CD14-positive monocyte (primary cell): Measurements from ENCODE around the gene LKAAEAR1. TPM values are rescaled to one million over a fixed set of nuclear protein-coding genes. Genes with fewer than 3 reads are reported as not detected.

ENCODE experiments used
- DNase-seq, 3 donors: peaks; one replicate each; pipeline ENCODE4 v3.0.0-alpha.2; 2011 to 2022
- H2AFZ ChIP-seq: 2 replicates; pipeline ENCODE4 v1.6.0; 2012; ENCODE audit warnings: mild to moderate bottlenecking, low read depth, low read length, inconsistent platforms; ENCODE audit not compliant: insufficient read depth, poor library complexity, severe bottlenecking
- H3K27ac ChIP-seq, 2 donors: 1 replicate in 1 of 2; 2 replicates in 1 of 2; pipeline ENCODE4 v1.5.1; 2012 to 2013; ENCODE audit warnings: low read length in 2 of 2, control low read depth in 1 of 2, inconsistent platforms in 1 of 2, low read depth in 1 of 2, mild to moderate bottlenecking in 1 of 2
- H3K27me3 ChIP-seq, 2 donors: one replicate each; pipeline versions ENCODE4 v1.6.0 to v1.6.1; 2011 to 2013; ENCODE audit warnings: low read length in 2 of 2; ENCODE audit not compliant: control insufficient read depth in 2 of 2, insufficient read depth in 2 of 2
- H3K36me3 ChIP-seq, 2 donors: replicated peaks in 1 of 2; 1 replicate in 1 of 2; 2 replicates in 1 of 2; pipeline versions ENCODE4 v1.5.1 to v1.6.1; 2012 to 2013; ENCODE audit warnings: low read length in 2 of 2, control low read depth in 1 of 2, inconsistent platforms in 1 of 2, mild to moderate bottlenecking in 1 of 2; ENCODE audit not compliant: insufficient read depth in 2 of 2, control insufficient read depth in 1 of 2
- H3K4me1 ChIP-seq, 2 donors: 1 replicate in 1 of 2; 2 replicates in 1 of 2; pipeline versions ENCODE4 v1.5.1 to v1.6.1; 2012 to 2013; ENCODE audit warnings: low read length in 2 of 2, control low read depth in 1 of 2, inconsistent platforms in 1 of 2, mild to moderate bottlenecking in 1 of 2, moderate library complexity in 1 of 2; ENCODE audit not compliant: insufficient read depth in 2 of 2, control insufficient read depth in 1 of 2
- H3K4me2 ChIP-seq: replicated peaks from 2 replicates; pipeline ENCODE3; 2012; ENCODE audit warnings: low read length, moderate library complexity, mild to moderate bottlenecking; ENCODE audit not compliant: poor library complexity, severe bottlenecking; ENCODE audit errors: extremely low read depth
- H3K4me3 ChIP-seq, 3 experiments: fragments of 200-600 bp in 1 of 3; sonication (generic) in 1 of 3; replicated peaks in 1 of 3; 1 replicate in 2 of 3; 2 replicates in 1 of 3; pipeline ENCODE4 v1.5.1; 2011 to 2013; ENCODE audit warnings: low read length in 3 of 3, mild to moderate bottlenecking in 3 of 3, control low read depth in 2 of 3, low read depth in 2 of 3, inconsistent platforms in 1 of 3, moderate library complexity in 1 of 3
- H3K79me2 ChIP-seq: 2 replicates; pipeline ENCODE4 v1.6.0; 2012; ENCODE audit warnings: mild to moderate bottlenecking, control low read depth, inconsistent platforms, low read length, moderate library complexity; ENCODE audit not compliant: insufficient read depth
- H3K9ac ChIP-seq: 2 replicates; pipeline ENCODE4 v1.6.0; 2017; ENCODE audit warnings: low read length, mild to moderate bottlenecking; ENCODE audit not compliant: insufficient read depth, poor library complexity, severe bottlenecking
- H3K9me3 ChIP-seq, 2 donors: replicated peaks in 1 of 2; 1 replicate in 1 of 2; 2 replicates in 1 of 2; pipeline versions ENCODE4 v1.5.1 to v1.6.1; 2012 to 2013; ENCODE audit warnings: low read length in 2 of 2, control low read depth in 1 of 2; ENCODE audit not compliant: control insufficient read depth in 1 of 2, insufficient read depth in 1 of 2
- H4K20me1 ChIP-seq: 2 replicates; pipeline ENCODE4 v1.6.0; 2012; ENCODE audit warnings: mild to moderate bottlenecking, low read length, control low read depth, moderate library complexity; ENCODE audit not compliant: insufficient read depth
- H3K27ac Mint-ChIP-seq, 7 donors: one replicate each; pipeline ENCODE4 v1.8.0; 2020; ENCODE audit warnings: mild to moderate bottlenecking in 7 of 7, mixed read lengths in 7 of 7, moderate library complexity in 6 of 7, inconsistent platforms in 2 of 7
- H3K27me3 Mint-ChIP-seq, 3 donors: one replicate each; pipeline ENCODE4 v1.8.0; 2021 to 2022; ENCODE audit warnings: low read depth in 3 of 3, mild to moderate bottlenecking in 3 of 3, mixed read lengths in 3 of 3, moderate library complexity in 3 of 3, inconsistent platforms in 1 of 3
- H3K36me3 Mint-ChIP-seq, 2 donors: one replicate each; pipeline ENCODE4 v1.8.0; 2020; ENCODE audit warnings: mixed read lengths in 2 of 2, inconsistent platforms in 1 of 2, mild to moderate bottlenecking in 1 of 2
- H3K4me1 Mint-ChIP-seq: one replicate; pipeline ENCODE4 v1.8.0; 2020; ENCODE audit warnings: mild to moderate bottlenecking, mixed read lengths
- H3K4me3 Mint-ChIP-seq, 2 donors: one replicate each; pipeline ENCODE4 v1.8.0; 2020; ENCODE audit warnings: mild to moderate bottlenecking in 2 of 2, mixed read lengths in 2 of 2, moderate library complexity in 1 of 2
- H3K9me3 Mint-ChIP-seq, 7 donors: one replicate each; pipeline ENCODE4 v1.8.0; 2020 to 2022; ENCODE audit warnings: mixed read lengths in 7 of 7, mild to moderate bottlenecking in 6 of 7, moderate library complexity in 6 of 7, inconsistent platforms in 2 of 7
- CTCF ChIP-seq: fragments of 200-600 bp; IDR thresholded peaks from one replicate; pipeline ENCODE4 v1.8.0; 2022; ENCODE audit warnings: antibody characterized with exemption, mild to moderate bottlenecking
- WGBS: methylation state at CpG from one replicate; pipeline ENCODE4 v1.1.5; 2013; ENCODE audit warnings: missing lambda C conversion rate; ENCODE audit not compliant: insufficient coverage; 5-methylcytosine and 5-hydroxymethylcytosine counted together
- intact Hi-C, 2 donors: fragments of 100-400 bp; cut with micrococcal nuclease; formaldehyde crosslinking; loops; one replicate each; pipeline versions ENCODE4 v1.15.0 to v1.15.1; 2023
- polyA plus RNA-seq, 3 donors: library from polyadenylated mRNA; depleted of rRNA in 1 of 3; unstranded in 2 of 3; stranded (reverse) in 1 of 3; fragments of 300-500 nt in 2 of 3; fragments of >200 nt in 1 of 3; fragmentation: Illumina TruSeq in 2 of 3; gene quantifications; 1 replicate in 2 of 3; 2 replicates in 1 of 3; pipeline ENCODE4 v1.2.3, GENCODE V29; 2012 to 2021

Gene LKAAEAR1
- polyA plus RNA-seq, 3 donors, result 0.61 to 0.86 (median 0.64) TPM

- intact Hi-C loops, result no loop called here
- Mint-ChIP-seq H3K4me3 (no peak overlapping the region), H3K9me3 (peaks cover 2 to 10% (median 5%) of the 10 kb centered on the region in 7 donors), H3K4me1 (peaks cover 6% of the 10 kb centered on the region), H3K27me3 (peaks cover 30 to 37% (median 33%) of the 10 kb centered on the region in 3 donors), H3K36me3 (peaks cover 41 to 51% of the 10 kb centered on the region in 2 donors), H3K27ac (no peak overlapping the region)
- Histone ChIP-seq H3K4me2 (no peak overlapping the region), H3K4me3 (no peak overlapping the region), H3K9ac (no peak overlapping the region), H3K4me1 (peaks cover 4 to 7% of the 10 kb centered on the region in 2 donors), H3K9me3 (no peaks in the 10 kb centered on the region), H4K20me1 (peaks cover 20% of the 10 kb centered on the region), H3K36me3 (peaks cover 41 to 50% of the 10 kb centered on the region in 2 donors), H3K79me2 (no peaks in the 10 kb centered on the region), H3K27me3 (peaks cover 6 to 33% of the 10 kb centered on the region in 2 donors), H3K27ac (no peak overlapping the region), H2AFZ (no peak overlapping the region)
- no peak for TF ChIP-seq CTCF
- no peak for DNase-seq
- no CpG with 5 or more reads among the region's 4 CpGs for WGBS
Measured at GRCh38 chr20:64100566-64100888, 16.3 kb upstream of the LKAAEAR1 start.

DNA sequence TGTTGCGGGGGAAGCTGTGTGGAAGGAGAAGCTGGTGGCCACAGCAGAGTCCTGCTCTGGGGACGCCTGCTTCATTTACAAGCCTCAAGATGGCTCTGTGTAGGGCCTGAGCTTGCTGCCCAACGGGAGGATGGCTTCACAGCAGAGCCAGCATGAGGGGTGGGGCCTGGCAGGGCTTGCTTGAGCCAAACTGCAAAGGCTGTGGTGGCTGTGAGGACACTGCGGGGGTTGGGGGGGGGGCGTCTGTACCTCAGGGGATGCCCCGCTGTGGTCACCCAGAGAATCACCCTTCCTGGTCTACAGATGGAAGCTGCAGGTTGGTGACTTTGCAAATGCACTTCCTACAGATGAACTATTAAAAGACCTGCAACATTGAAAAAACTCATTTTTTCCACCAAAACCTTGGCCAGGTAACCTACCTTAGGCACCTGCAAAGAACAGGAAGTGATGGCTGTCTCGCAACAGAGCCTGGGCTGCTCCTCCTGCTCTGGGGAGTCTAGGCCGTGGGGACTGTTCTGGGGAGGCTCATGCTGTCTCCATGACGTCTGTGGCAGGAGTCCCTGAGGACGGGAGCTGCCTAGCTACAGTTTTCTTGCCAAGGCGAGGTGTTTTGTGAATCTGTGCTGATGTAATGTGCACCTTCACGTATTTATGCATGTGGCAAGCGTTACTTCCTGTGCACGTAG is 15.8 kb upstream of the LKAAEAR1 start:
- DNase-seq, result no peak
- Histone ChIP-seq H3K27me3 (peaks cover 6 to 33% of the 10 kb centered on the region in 2 donors), H3K9me3 (no peaks in the 10 kb centered on the region), H3K79me2 (no peaks in the 10 kb centered on the region), H2AFZ (no peak overlapping the region), H3K27ac (no peak overlapping the region), H3K9ac (no peak overlapping the region), H3K4me3 (no peak overlapping the region), H4K20me1 (peaks cover 20% of the 10 kb centered on the region), H3K4me1 (peaks cover 4 to 7% of the 10 kb centered on the region in 2 donors), H3K4me2 (no peak overlapping the region), H3K36me3 (peaks cover 41 to 51% of the 10 kb centered on the region in 2 donors)
- Mint-ChIP-seq H3K4me1 (peaks cover 6% of the 10 kb centered on the region), H3K9me3 (peaks cover 2 to 12% (median 5%) of the 10 kb centered on the region in 7 donors), H3K36me3 (peaks cover 45 to 53% of the 10 kb centered on the region in 2 donors), H3K27me3 (peaks cover 30 to 37% (median 33%) of the 10 kb centered on the region in 3 donors), H3K4me3 (no peak overlapping the region), H3K27ac (no peak overlapping the region)
- 78% methylated on average over 7 of the region's 14 CpGs for WGBS
- intact Hi-C loops, result no loop called here
- no peak for TF ChIP-seq CTCF
